NCI-H446 treated with DMSO at 0.1 percent for 48 hours (cell line): Measurements from ENCODE around the gene PRR23C.

ENCODE experiments used
- DNase-seq: peaks from one replicate; lab custom pipeline; 2025; lab: John Stamatoyannopoulos, UW

PRR23C gene

DNA sequence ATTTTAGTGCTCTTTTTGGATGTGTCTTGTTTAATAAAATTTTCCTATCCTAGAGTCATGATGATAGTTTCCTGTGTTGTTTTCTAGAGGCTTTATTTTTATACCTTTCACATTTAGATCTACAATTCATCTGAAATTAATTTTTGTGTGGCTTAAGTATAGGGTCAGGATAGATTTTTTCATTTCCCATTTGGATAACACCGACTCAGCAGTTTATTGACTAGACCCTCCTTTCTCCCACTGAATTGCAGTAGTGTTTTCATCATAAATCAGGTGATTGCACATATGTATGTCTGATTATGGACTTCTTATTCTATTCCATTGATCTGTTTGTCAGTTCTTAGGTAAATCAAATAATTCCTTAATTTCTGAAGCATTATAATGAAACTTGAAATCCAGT is 49.0 kb downstream of the PRR23C start:
- DNase-seq, result no peak
